Ascending aorta (tissue), 2 donors: ENCODE measurements around the gene DCAF11. TPM values are rescaled to one million over a fixed set of nuclear protein-coding genes. Genes with fewer than 3 reads are reported as not detected.

ENCODE experiments used
- DNase-seq, 2 donors: peaks; one replicate each; pipeline ENCODE4 v3.0.0-alpha.2; 2019; ENCODE audit warnings: low spot score in 2 of 2
- H3K27ac ChIP-seq, 2 donors: fragments of 200-600 bp; sonication (generic); one replicate each; pipeline ENCODE4 v1.5.1; 2016 to 2017; ENCODE audit warnings: mild to moderate bottlenecking in 1 of 2
- H3K27me3 ChIP-seq: fragments of 200-600 bp; sonication (generic); one replicate; pipeline ENCODE4 v1.5.1; 2017
- H3K36me3 ChIP-seq, 2 donors: fragments of 200-600 bp; sonication (generic); one replicate each; pipeline ENCODE4 v1.5.1; 2016
- H3K4me1 ChIP-seq, 2 donors: fragments of 200-600 bp; sonication (generic); one replicate each; pipeline ENCODE4 v1.5.1; 2016 to 2017; ENCODE audit warnings: mild to moderate bottlenecking in 1 of 2
- H3K4me3 ChIP-seq, 2 donors: fragments of 200-600 bp; sonication (generic); one replicate each; pipeline ENCODE4 v1.5.1; 2016 to 2017; ENCODE audit warnings: mild to moderate bottlenecking in 1 of 2
- H3K9me3 ChIP-seq, 2 donors: fragments of 200-600 bp; sonication (generic); one replicate each; pipeline ENCODE4 v1.5.1; 2016
- CTCF ChIP-seq, 3 experiments: fragments of 200-600 bp in 2 of 3; fragments of 450-650 bp in 1 of 3; sonication (generic) in 2 of 3; IDR thresholded peaks; one replicate each; pipeline ENCODE4 v1.5.1; 2016 to 2019; ENCODE audit warnings: antibody characterized with exemption in 3 of 3, mild to moderate bottlenecking in 1 of 3, moderate library complexity in 1 of 3
- intact Hi-C: fragments of 100-400 bp; cut with DNase I; formaldehyde crosslinking; loops from one replicate; pipeline ENCODE4 v1.15.1; 2023
- total RNA-seq: library from RNA; depleted of rRNA; stranded (reverse); fragments of >200 nt; gene quantifications from one replicate; pipeline ENCODE4 v1.1.0, GENCODE V29; 2016

DCAF11 gene
- total RNA-seq, 1 donor from 2014 or later, result 52.3 TPM

DNA sequence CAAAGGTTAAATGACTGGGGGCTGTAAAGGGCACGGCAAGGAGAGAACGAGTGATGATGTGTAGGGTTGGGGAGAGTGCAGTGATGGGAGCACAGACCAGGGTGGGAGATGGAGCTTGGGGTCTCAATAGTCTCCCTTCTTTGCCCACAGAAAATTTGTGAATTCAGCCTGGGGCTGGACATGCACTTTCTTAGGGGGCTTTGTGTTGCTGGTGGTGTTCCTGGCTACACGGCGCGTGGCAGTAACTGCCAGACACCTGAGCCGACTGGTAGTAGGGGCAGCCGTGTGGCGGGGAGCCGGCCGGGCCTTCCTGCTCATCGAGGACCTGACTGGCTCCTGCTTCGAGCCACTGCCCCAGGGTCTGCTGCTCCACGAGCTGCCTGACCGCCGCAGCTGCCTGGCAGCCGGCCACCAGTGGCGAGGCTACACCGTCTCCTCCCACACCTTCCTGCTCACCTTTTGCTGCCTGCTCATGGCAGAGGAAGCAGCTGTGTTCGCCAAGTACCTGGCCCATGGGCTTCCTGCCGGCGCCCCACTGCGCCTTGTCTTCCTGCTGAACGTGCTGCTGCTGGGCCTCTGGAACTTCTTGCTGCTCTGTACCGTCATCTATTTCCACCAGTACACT is 17.6 kb downstream of the DCAF11 start:
- H3K27me3 ChIP-seq, result no peaks in the 10 kb centered on the region
- no peaks in the 10 kb centered on the region for H3K9me3 ChIP-seq
- H3K27ac ChIP-seq, result no peak overlapping the region
- intact Hi-C loops, result no loop called here
- no peak for TF ChIP-seq CTCF (IDR thresholded peaks at IDR 0.05)
- DNase-seq, result no peak
- no peak overlapping the region for H3K4me3 ChIP-seq
- H3K36me3 ChIP-seq, result no peaks in the 10 kb centered on the region
- peaks cover 5 to 14% of the 10 kb centered on the region in 2 donors for H3K4me1 ChIP-seq

DNA sequence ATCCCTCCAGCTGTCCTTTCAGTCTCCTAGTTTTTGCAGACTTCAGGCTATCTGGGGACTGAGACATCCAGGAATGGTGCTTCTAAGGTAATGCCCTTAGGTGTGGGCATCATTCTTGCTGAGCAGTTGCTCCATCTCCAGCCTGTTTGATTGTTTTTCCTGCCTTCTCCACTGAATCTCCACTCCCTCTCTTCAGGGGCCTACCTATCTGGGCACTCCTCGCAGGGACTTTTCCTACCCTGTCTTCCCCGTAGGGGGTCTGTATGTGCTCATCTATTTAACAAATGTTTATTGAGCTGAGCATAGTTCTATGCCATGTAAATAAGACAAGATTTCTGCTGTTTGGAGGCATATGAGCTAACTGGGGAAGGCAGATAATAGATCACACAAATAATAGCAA is 18.4 kb downstream of the DCAF11 start:
- Histone ChIP-seq H3K36me3 (peaks cover 4 to 5% of the 10 kb centered on the region in 2 donors), H3K9me3 (no peaks in the 10 kb centered on the region), H3K4me1 (peaks cover 5 to 15% of the 10 kb centered on the region in 2 donors), H3K27me3 (no peaks in the 10 kb centered on the region), H3K4me3 (no peak overlapping the region), H3K27ac (no peak overlapping the region)
- DNase-seq, result no peak
- no peak for TF ChIP-seq CTCF (IDR thresholded peaks at IDR 0.05)
- intact Hi-C loops, result no loop called here

- Histone ChIP-seq H3K4me1 (peaks cover 5 to 15% of the 10 kb centered on the region in 2 donors), H3K27me3 (no peaks in the 10 kb centered on the region), H3K4me3 (no peak overlapping the region), H3K36me3 (peaks cover 11 to 13% of the 10 kb centered on the region in 2 donors), H3K9me3 (no peaks in the 10 kb centered on the region), H3K27ac (no peak overlapping the region)
- intact Hi-C loops, result no loop called here
- no peak for DNase-seq
- no peak for TF ChIP-seq CTCF (IDR thresholded peaks at IDR 0.05)
These were observed 19.2 kb downstream of the DCAF11 start for GRCh38 chr14:24133735-24134134.

DNA sequence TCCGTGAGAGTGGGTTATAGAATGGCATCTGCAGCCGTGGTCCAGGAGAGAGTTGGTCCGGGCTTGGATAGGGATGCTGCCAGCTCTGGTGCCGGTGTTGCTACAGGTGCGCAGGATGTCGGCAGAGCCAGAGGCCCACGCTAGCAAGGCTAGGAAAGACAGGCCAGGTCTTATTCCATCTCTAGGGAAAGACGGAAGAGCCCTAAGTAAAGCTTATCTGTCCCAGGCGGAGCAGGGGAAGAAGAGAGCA is 20.9 kb downstream of the DCAF11 start:
- Histone ChIP-seq H3K4me3 (peak overlapping the region; percentile 82 to 96), H3K27me3 (no peaks in the 10 kb centered on the region), H3K27ac (peak overlapping the region; percentile 80 to 91), H3K9me3 (no peaks in the 10 kb centered on the region), H3K4me1 (peaks cover 5 to 27% of the 10 kb centered on the region in 2 donors), H3K36me3 (peaks cover 11 to 18% of the 10 kb centered on the region in 2 donors)
- no peak for DNase-seq
- no peak for TF ChIP-seq CTCF (IDR thresholded peaks at IDR 0.05)
- intact Hi-C loops, result no loop called here

GRCh38 chr14:24135834-24136683 is 21.5 kb downstream of the DCAF11 start, which contains the start of gene PSME1:
PSME1 (plus strand) TSS chr14:24136194; CDS start chr14:24136263, 69 bp downstream.
- no peaks in the 10 kb centered on the region for H3K27me3 ChIP-seq
- peaks cover 11 to 18% of the 10 kb centered on the region in 2 donors for H3K36me3 ChIP-seq
- TF ChIP-seq CTCF (IDR thresholded peaks at IDR 0.05), result peak in 1 of 3 experiments; percentile 16
- peak within 1 kb of the TSS; percentile 80 to 91 for H3K27ac ChIP-seq
- intact Hi-C loops, result loop anchor here (1.0 kb wide), 2 partner anchors 21 to 25 kb away; partner anchors contain the start of gene IRF9
- H3K4me3 ChIP-seq, result peak within 1 kb of the TSS; percentile 82 to 96
- H3K4me1 ChIP-seq, result peaks cover 5 to 27% of the 10 kb centered on the region in 2 donors
- DNase-seq, result peak; percentile 66 to 94
- H3K9me3 ChIP-seq, result no peaks in the 10 kb centered on the region
